ENCODE measurements around the gene FCHSD2.
"Not testable (repeated sequence)": the region's sequence is repeated elsewhere in the genome, so short reads cannot be mapped to it uniquely, and the experiment has no call there.

The FCHSD2 gene

GRCh38 chr11:72860010-72860409 is 282.1 kb downstream of the FCHSD2 start:
- no peak for DNase-seq

DNA sequence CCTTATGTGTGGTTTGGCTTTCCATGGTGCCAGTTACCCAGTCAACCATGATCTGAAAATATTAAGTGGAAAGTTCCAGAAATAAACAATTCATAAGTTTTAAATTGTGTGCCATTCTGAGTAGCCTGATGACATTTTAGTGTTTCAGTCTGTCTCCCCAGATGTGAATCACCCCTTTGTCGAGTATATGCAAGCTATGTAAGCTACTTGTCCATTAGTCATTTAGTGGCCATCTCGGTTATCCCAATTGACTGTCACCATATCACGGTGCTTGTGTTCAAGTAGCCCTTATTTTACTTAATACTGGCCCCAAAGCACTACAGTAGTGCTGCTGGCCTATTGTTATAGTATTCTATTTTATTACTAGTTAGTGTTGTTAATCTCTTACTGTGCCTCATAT is 283.0 kb downstream of the FCHSD2 start:
- no peak for DNase-seq

- DNase-seq, result not testable (repeated sequence)
These were observed 283.9 kb downstream of the FCHSD2 start for GRCh38 chr11:72858267-72858666.

- no peak for DNase-seq
These were observed 285.4 kb downstream of the FCHSD2 start for GRCh38 chr11:72856551-72857345.

GRCh38 chr11:72856065-72856464 is 286.1 kb downstream of the FCHSD2 start:
- no peak for DNase-seq

GRCh38 chr11:72851726-72852125 is 290.4 kb downstream of the FCHSD2 start:
- DNase-seq, result no peak

DNA sequence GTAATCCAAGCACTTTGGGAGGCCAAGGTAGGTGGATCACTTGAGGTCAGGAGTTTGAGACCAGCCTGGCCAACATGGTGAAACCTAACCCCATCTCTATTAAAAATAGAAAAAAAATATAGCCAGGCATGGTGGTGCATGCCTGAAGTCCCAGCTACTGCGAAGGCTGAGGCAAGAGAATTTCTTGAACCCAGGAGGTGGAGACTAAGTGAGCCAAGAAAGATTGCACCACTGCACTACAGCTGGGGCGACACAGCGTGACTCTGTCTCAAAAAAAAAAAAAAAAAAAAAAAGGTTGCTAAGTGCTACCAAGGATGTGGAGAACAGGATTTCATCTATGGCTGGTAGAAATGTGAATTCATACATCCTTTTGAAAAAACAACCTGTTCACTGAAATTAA is 291.3 kb downstream of the FCHSD2 start:
- DNase-seq, result no peak

GRCh38 chr11:72848846-72849466 is 293.2 kb downstream of the FCHSD2 start:
- no peak for DNase-seq

DNA sequence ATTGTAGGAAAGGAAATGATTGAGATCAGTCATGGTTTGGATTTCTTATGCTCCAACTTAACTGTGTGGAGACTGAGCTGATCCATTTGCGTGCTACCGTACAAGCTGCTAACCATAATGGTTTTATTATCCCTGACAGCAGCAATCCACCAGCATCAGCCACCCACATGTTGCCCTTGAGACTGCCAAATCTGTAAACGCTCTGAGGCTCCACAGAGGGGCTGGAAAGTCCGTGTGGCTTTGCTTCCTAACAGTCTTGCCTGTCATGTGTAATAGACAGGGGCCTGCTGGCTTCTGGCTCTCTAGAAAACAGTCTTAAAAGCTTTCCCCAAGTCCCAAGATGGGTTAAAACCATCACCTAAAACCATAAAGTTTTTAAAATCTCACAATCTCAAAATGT is 297.8 kb downstream of the FCHSD2 start:
- no peak for DNase-seq

DNA sequence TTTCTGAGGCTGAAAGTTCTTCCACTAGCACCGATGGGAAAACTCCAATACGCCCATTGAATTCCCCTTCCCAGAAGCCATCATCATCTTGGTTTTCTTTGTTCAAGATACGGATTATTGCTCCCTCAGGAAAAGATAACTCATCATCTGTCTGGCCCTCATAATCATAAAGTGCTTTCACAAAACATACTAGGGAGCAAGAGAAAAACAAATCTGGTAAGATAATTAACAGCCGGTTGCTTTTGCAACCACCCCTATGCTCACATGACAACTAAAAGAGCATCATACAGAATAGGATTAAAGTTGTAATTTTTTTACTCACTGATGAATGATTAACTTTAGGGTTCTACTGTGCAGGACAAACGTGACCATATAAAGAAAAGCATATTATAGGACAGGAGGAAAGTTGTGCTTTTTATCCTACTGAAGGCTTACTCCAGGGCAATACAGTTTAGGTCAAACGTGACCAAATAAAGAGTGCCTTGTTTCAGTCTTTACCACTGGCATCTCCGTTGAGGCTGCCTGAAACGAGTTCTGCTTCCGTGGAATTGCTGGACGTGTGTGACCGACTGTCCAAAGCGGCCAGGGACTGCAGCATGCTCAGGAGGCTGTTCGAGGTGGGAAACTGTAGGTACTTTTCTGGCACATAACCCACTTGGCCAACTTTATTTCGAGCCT is 299.3 kb downstream of the FCHSD2 start:
- no peak for DNase-seq

- DNase-seq, result no peak
These were observed 300.0 kb downstream of the FCHSD2 start for GRCh38 chr11:72842126-72842525.

DNA sequence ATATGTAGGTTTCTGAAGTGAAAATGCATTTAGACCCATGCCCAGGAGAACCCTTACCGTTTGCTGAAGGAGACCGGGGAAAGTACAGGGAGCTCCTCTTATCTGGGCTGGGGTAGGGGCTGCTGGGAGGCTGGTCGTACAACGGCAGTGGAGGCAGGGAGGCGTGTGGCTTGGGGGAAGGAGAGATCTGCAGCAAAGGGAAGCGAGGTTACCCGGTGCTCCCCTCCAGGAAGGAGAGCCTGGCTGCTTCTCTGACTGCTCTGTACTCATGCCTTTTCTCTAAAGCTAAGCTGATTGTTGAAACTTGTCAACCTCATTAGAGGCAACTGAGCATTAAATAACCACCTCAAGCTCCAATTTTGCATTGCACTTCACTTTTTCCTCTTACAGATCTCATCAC is 300.7 kb downstream of the FCHSD2 start:
- DNase-seq, result no peak

DNA sequence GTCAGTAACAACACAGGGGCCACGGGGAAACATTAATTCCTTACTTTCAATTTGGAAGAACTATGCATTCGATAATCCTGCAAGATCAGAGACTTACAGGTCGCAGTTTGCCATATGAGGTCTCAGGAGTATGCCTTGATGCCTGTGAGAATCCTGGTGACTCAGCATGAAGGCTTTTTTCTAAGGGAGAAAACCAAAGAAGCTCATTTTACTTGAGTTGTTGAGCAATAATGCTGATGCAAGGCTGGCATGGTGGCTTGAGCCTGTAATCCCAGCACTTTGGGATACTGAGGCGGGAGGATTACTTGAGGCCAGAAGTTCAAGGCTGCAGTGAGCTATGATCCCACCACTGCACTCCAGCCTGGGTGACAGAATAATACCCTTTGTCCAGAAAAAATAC is 301.3 kb downstream of the FCHSD2 start:
- DNase-seq, result no peak

DNA sequence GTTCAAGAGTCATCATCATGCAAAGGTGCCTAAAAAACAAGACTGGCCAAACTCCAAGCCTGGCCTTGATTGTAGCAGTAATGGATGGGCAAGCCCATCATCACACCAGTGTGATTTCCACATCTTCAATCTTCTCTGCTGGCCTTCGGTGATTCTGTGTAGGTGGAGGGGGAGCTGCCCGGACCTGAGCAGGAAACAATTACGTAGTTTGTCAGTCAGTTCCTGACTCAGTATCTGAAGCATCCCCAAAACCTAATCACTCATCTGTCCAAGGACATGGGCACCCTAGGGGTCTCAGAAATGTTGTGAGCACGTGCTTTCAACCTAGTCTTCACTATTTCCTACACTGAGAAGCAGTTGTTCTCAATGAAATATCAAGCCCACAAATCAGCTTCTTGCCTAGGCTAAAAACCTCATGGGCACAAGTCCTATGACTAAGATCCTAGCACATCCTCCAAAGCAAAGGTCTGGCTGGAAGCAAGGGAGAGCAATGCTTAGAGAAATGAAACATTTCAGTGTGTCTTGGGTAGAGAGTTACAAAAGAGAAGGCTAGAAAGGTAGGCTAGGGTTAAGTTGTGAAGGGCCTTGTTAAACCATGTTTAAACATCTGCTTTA is 303.3 kb downstream of the FCHSD2 start:
- DNase-seq, result no peak

DNA sequence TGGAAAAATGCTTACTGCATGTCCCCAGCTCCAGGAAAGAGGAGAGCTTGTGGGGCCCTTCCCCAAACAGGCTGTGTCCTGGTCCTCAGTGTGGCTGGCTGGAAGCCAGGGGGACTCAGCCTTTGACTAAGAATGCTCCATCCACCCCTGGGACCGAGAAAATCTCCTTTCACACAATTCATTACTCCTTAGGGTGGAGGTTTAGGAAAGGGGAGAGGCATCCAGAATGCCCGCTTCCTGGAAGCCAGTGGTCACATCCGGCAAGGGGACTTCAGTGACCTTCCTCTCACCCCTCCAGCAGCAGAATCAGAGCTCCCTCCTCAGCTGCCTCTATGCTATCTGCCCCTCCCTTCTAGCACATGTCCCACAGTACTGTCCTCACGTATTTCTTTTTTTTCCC is 306.0 kb downstream of the FCHSD2 start:
- no peak for DNase-seq

- no peak for DNase-seq
These were observed 307.2 kb downstream of the FCHSD2 start for GRCh38 chr11:72834905-72835304.

DNA sequence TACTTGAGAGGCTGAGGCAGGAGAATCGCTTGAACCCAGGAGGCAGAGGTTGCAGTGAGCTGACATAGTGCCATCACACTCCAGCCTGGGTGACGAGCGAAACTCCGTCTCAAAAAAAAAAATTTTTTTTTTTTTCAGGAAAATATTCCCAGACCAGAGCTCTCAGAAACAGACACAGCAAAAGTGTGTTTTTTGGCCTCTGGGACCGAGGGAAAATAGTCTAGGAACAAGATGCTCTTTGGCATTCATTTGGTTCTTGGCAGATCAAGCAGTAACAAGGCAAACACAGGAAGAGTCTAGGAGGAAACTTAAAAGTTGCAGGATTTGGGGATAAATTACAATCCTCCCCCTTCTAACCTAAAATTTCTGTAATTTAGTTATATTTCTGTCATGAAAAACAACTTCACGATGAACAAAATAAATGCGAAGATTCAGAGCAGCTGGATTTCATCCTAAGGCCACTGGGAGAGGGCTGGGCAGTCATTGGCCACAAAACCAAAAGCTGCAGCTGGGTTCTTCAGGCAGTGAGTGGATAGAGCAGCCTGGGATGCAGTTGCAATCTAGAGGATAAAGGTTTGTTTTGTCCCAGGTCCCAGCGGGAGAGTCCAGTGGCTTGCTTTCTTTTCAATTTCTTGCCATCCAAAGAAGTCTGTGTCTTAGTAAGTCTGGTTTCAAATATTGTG is 308.2 kb downstream of the FCHSD2 start:
- no peak for DNase-seq

GRCh38 chr11:72833083-72833733 is 308.9 kb downstream of the FCHSD2 start:
- no peak for DNase-seq

DNA sequence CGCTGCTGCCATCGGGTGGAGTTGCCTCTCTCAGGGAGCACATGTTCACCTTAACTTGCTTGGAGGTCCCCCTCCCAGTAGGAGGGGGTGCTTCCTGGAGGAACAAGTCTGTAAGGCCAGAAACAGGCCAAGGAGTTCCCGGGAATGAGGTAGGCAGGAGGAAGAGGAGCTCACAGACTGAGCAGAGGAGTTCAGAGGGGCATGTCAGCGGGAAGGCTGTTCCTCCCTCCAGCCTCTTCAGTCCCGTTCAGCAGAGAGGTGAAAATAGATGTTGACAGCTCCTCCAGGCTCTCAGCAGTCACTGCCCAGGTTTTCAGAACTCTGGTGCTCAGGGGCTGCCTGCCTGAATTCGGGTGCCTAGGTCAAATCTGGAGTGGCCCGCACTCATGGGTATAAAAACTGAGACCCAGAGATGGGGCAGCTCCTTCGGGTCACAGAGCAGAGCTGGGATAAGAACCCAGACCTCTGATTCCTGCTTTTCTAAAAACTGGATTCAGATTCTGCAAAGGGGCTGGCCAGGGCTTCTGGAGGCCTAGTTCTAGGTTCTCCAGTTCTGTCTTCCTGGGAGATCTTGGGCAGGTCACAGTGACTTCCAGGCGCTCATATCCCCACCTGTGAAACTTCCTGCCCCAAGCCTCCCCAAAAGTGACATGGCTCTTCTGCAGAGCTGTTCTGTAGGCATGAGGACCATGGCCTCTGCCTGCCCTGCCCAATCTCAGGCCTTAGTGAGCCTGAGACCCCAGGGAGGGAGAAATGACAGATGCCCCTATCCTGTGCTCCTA is 309.6 kb downstream of the FCHSD2 start:
- no peak for DNase-seq

- DNase-seq, result peak; percentile 53 to 61
These were observed 310.4 kb downstream of the FCHSD2 start for GRCh38 chr11:72831521-72832300.
